Measurements from ENCODE around the gene STK24. TPM values are rescaled to one million over a fixed set of nuclear protein-coding genes. Genes with fewer than 3 reads are reported as not detected.
"Not testable (repeated sequence)": the region's sequence is repeated elsewhere in the genome, so short reads cannot be mapped to it uniquely, and the experiment has no call there.

The STK24 gene
- 26.2 TPM for total RNA-seq (ENCODE audit: insufficient read depth, low replicate concordance)

- peak; percentile 80 for DNase-seq (ENCODE audit: low spot score)
Observed at GRCh38 chr13:98576963-98577835, at the start of gene STK24. STK24 (minus strand) TSS chr13:98577107; CDS start chr13:98576786, 321 bp downstream.

GRCh38 chr13:98626298-98626935 is 49.5 kb upstream of the STK24 start:
- DNase-seq (ENCODE audit: low spot score) = no peak

- not testable (repeated sequence) for DNase-seq (ENCODE audit: low spot score)
Observed at GRCh38 chr13:98624589-98624988, 47.7 kb upstream of the STK24 start.

GRCh38 chr13:98622931-98623331 is 46.0 kb upstream of the STK24 start:
- peak; percentile 27 for DNase-seq (ENCODE audit: low spot score)

- no peak for DNase-seq (ENCODE audit: low spot score)
Observed at GRCh38 chr13:98619556-98619955, 42.6 kb upstream of the STK24 start.

- DNase-seq (ENCODE audit: low spot score) = not testable (repeated sequence)
Observed at GRCh38 chr13:98615595-98615994, 38.7 kb upstream of the STK24 start.

- no peak for DNase-seq (ENCODE audit: low spot score)
Observed at GRCh38 chr13:98613591-98613990, 36.7 kb upstream of the STK24 start.

- DNase-seq (ENCODE audit: low spot score) = no peak
Observed at GRCh38 chr13:98609756-98610155, 32.8 kb upstream of the STK24 start.

GRCh38 chr13:98606296-98606695 is 29.4 kb upstream of the STK24 start:
- DNase-seq (ENCODE audit: low spot score) = no peak

GRCh38 chr13:98599502-98600328 is 22.8 kb upstream of the STK24 start:
- peak; percentile 58 for DNase-seq (ENCODE audit: low spot score)

- no peak for DNase-seq (ENCODE audit: low spot score)
Observed at GRCh38 chr13:98598043-98598442, 21.1 kb upstream of the STK24 start.

GRCh38 chr13:98595134-98595533 is 18.2 kb upstream of the STK24 start:
- no peak for DNase-seq (ENCODE audit: low spot score)

- DNase-seq (ENCODE audit: low spot score) = no peak
Observed at GRCh38 chr13:98592362-98592732, 15.4 kb upstream of the STK24 start.

GRCh38 chr13:98591721-98592361 is 14.9 kb upstream of the STK24 start:
- no peak for DNase-seq (ENCODE audit: low spot score)

- not testable (repeated sequence) for DNase-seq (ENCODE audit: low spot score)
Observed at GRCh38 chr13:98590471-98590870, 13.6 kb upstream of the STK24 start.

- DNase-seq (ENCODE audit: low spot score) = not testable (repeated sequence)
Observed at GRCh38 chr13:98589516-98589915, 12.6 kb upstream of the STK24 start.

GRCh38 chr13:98586400-98587345 is 9.8 kb upstream of the STK24 start:
- peak; percentile 66 for DNase-seq (ENCODE audit: low spot score)

GRCh38 chr13:98585946-98586345 is 9.0 kb upstream of the STK24 start:
- DNase-seq (ENCODE audit: low spot score) = no peak

- DNase-seq (ENCODE audit: low spot score) = no peak
Observed at GRCh38 chr13:98585398-98585754, 8.5 kb upstream of the STK24 start.

- peak; percentile 57 for DNase-seq (ENCODE audit: low spot score)
Observed at GRCh38 chr13:98584668-98585397, 7.9 kb upstream of the STK24 start.
